Neutrophil (primary cell): ENCODE results near the gene CLC.
"Not testable (repeated sequence)": the region's sequence is repeated elsewhere in the genome, so short reads cannot be mapped to it uniquely, and the experiment has no call there.

Experiments used
- H3K27ac ChIP-seq: fragments of 200-600 bp; sonication (generic); 2 replicates; pipeline ENCODE4 v1.5.1; 2016; ENCODE audit warnings: mild to moderate bottlenecking, moderate library complexity
- H3K27me3 ChIP-seq: fragments of 200-600 bp; sonication (generic); 2 replicates; pipeline ENCODE4 v1.6.0; 2016; ENCODE audit warnings: mild to moderate bottlenecking
- H3K36me3 ChIP-seq: fragments of 200-600 bp; sonication (generic); 2 replicates; pipeline ENCODE4 v1.5.1; 2017
- H3K4me1 ChIP-seq, 2 experiments: fragments of 200-600 bp in 1 of 2; sonication (generic) in 1 of 2; 1 replicate in 1 of 2; 2 replicates in 1 of 2; pipeline versions ENCODE4 v1.5.1 to v1.6.1; 2013 to 2016; ENCODE audit warnings: low read depth in 1 of 2, low read length in 1 of 2, mild to moderate bottlenecking in 1 of 2, moderate library complexity in 1 of 2; ENCODE audit not compliant: control insufficient read depth in 1 of 2, insufficient read depth in 1 of 2
- H3K4me3 ChIP-seq, 2 experiments: fragments of 200-600 bp in 1 of 2; sonication (generic) in 1 of 2; 1 replicate in 1 of 2; 2 replicates in 1 of 2; pipeline ENCODE4 v1.5.1; 2013 to 2016; ENCODE audit warnings: low read depth in 1 of 2, low read length in 1 of 2, mild to moderate bottlenecking in 1 of 2, moderate library complexity in 1 of 2
- H3K9me3 ChIP-seq: fragments of 200-600 bp; sonication (generic); 2 replicates; pipeline ENCODE4 v1.5.1; 2016
- CTCF ChIP-seq: fragments of 200-600 bp; sonication (generic); IDR thresholded peaks from 2 replicates; pipeline ENCODE4 v1.5.1; 2016; ENCODE audit warnings: antibody characterized with exemption

The CLC gene

GRCh38 chr19:39731685-39732084 lies 6.1 kb downstream of the CLC start:
- Histone ChIP-seq H3K9me3 (no peaks in the 10 kb centered on the region), H3K27me3 (peaks cover 7% of the 10 kb centered on the region), H3K36me3 (peaks cover 25% of the 10 kb centered on the region), H3K4me1 (peaks cover 0 to under 1% of the 10 kb centered on the region in 2 experiments), H3K27ac (no peak overlapping the region), H3K4me3 (no peak overlapping the region)
- no peak for TF ChIP-seq CTCF

GRCh38 chr19:39729594-39729993 lies 8.2 kb downstream of the CLC start:
- Histone ChIP-seq H3K4me1 (no peaks in the 10 kb centered on the region), H3K27me3 (peaks cover 7% of the 10 kb centered on the region), H3K4me3 (no peak overlapping the region), H3K36me3 (peaks cover 25% of the 10 kb centered on the region), H3K27ac (no peak overlapping the region), H3K9me3 (no peaks in the 10 kb centered on the region)
- TF ChIP-seq CTCF = no peak

GRCh38 chr19:39728040-39728439 lies 9.8 kb downstream of the CLC start:
- H3K27ac ChIP-seq = no peak overlapping the region
- H3K9me3 ChIP-seq = no peaks in the 10 kb centered on the region
- no peak overlapping the region for H3K4me3 ChIP-seq
- no peak for TF ChIP-seq CTCF
- H3K36me3 ChIP-seq = peaks cover 11% of the 10 kb centered on the region
- no peaks in the 10 kb centered on the region for H3K4me1 ChIP-seq
- H3K27me3 ChIP-seq = peaks cover 13% of the 10 kb centered on the region

- peaks cover 11% of the 10 kb centered on the region for H3K36me3 ChIP-seq
- H3K4me1 ChIP-seq = no peaks in the 10 kb centered on the region
- TF ChIP-seq CTCF = no peak
- no peak overlapping the region for H3K27ac ChIP-seq
- H3K27me3 ChIP-seq = peaks cover 13% of the 10 kb centered on the region
- no peak overlapping the region for H3K4me3 ChIP-seq
- no peaks in the 10 kb centered on the region for H3K9me3 ChIP-seq
These were observed 10.6 kb downstream of the CLC start for GRCh38 chr19:39727070-39727800.

- no peak for TF ChIP-seq CTCF
- Histone ChIP-seq H3K4me3 (no peak overlapping the region), H3K27ac (no peak overlapping the region), H3K9me3 (no peaks in the 10 kb centered on the region), H3K4me1 (no peaks in the 10 kb centered on the region), H3K36me3 (peaks cover 4% of the 10 kb centered on the region), H3K27me3 (peaks cover 13% of the 10 kb centered on the region)
These were observed 11.8 kb downstream of the CLC start for GRCh38 chr19:39725995-39726394.

GRCh38 chr19:39720144-39720543 lies 17.7 kb downstream of the CLC start:
- H3K4me1 ChIP-seq, H3K9me3 ChIP-seq, H3K4me3 ChIP-seq, H3K36me3 ChIP-seq, H3K27ac ChIP-seq: not testable (repeated sequence)
- H3K27me3 ChIP-seq = peaks cover 17% of the 10 kb centered on the region
